ENCODE results near the gene TRIM8.

The TRIM8 gene

DNA sequence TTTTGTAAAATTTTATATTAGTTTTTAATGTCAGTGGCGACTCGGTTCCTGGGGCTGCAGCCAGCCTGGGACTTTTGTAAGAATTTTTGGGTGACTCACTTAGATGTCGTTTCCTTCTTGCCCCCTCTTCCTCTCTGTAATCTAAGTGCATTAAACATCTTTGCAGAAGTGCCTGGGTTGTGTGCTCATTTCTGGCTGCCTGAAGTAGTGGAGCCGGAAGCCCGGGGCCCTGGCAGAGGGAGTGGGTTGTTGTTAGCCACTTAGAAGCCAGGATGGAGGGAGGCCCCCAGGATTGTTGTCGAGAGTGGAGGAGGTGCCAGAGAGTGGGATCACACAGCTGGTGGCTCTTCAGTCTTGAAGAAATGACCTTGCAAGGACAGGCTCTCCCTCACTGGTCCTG lies 11.0 kb upstream of the TRIM8 start:
- Histone ChIP-seq H3K27ac (ENCODE audit: low read depth, low read length) (no peak overlapping the region), H3K4me3 (ENCODE audit: low read depth, low read length) (no peak overlapping the region), H3K36me3 (ENCODE audit: control insufficient read depth, insufficient read depth, low read length) (no peaks in the 10 kb centered on the region), H3K9me3 (ENCODE audit: control insufficient read depth, insufficient read depth, low read depth, low read length) (no peaks in the 10 kb centered on the region), H3K27me3 (ENCODE audit: control insufficient read depth, insufficient read depth, low read length) (no peaks in the 10 kb centered on the region), H3K4me1 (ENCODE audit: control insufficient read depth, insufficient read depth, low read length) (peaks cover 56% of the 10 kb centered on the region), H3K9ac (ENCODE audit: low read length) (no peak overlapping the region)

DNA sequence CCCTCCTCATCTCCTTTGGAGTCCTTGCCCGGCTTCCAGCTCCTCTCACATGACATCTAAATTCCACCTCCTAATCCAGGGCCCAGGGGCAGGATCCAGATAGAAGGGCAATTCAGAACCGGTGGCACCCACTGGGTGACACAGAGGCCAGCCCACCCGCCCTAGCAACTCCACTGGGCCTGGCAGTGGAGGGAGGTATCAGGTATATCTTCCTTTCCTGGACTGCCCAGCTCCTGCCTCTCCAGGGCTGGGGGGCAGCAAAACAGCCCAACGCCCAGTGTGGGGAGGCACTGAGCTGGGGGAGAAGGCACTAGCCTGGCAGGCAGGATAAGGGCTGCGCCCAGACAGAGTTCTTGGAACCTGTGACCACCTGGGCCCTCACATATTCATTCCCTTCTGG lies 10.4 kb upstream of the TRIM8 start:
- H3K4me1 ChIP-seq (ENCODE audit: control insufficient read depth, insufficient read depth, low read length) = peaks cover 50% of the 10 kb centered on the region
- H3K36me3 ChIP-seq (ENCODE audit: control insufficient read depth, insufficient read depth, low read length) = no peaks in the 10 kb centered on the region
- no peaks in the 10 kb centered on the region for H3K9me3 ChIP-seq (ENCODE audit: control insufficient read depth, insufficient read depth, low read depth, low read length)
- no peak overlapping the region for H3K9ac ChIP-seq (ENCODE audit: low read length)
- H3K27ac ChIP-seq (ENCODE audit: low read depth, low read length) = no peak overlapping the region
- no peak overlapping the region for H3K4me3 ChIP-seq (ENCODE audit: low read depth, low read length)
- no peaks in the 10 kb centered on the region for H3K27me3 ChIP-seq (ENCODE audit: control insufficient read depth, insufficient read depth, low read length)

DNA sequence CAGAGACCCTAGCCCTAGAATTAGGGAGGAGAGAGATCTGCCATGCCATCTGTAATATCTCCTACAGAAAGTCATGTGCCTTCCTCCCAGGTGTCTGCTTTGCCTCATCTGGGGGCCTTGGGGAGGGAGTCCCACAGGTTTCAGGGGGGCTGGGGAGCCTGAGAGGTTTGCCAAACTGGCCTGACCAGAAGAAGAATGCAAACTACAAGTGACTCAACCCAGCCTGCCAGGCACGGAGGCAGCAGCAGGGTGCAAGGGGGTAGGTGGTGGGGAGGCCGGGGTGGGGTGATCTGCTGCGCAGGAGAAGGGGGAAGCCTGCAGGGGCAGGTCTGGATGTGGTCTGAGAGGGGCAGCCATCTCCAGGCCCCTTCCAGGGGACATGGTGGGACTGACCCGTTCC lies 9.6 kb upstream of the TRIM8 start:
- no peak overlapping the region for H3K9ac ChIP-seq (ENCODE audit: low read length)
- H3K36me3 ChIP-seq (ENCODE audit: control insufficient read depth, insufficient read depth, low read length) = no peaks in the 10 kb centered on the region
- no peaks in the 10 kb centered on the region for H3K9me3 ChIP-seq (ENCODE audit: control insufficient read depth, insufficient read depth, low read depth, low read length)
- no peak overlapping the region for H3K4me3 ChIP-seq (ENCODE audit: low read depth, low read length)
- no peak overlapping the region for H3K27ac ChIP-seq (ENCODE audit: low read depth, low read length)
- no peaks in the 10 kb centered on the region for H3K27me3 ChIP-seq (ENCODE audit: control insufficient read depth, insufficient read depth, low read length)
- peaks cover 43% of the 10 kb centered on the region for H3K4me1 ChIP-seq (ENCODE audit: control insufficient read depth, insufficient read depth, low read length)

DNA sequence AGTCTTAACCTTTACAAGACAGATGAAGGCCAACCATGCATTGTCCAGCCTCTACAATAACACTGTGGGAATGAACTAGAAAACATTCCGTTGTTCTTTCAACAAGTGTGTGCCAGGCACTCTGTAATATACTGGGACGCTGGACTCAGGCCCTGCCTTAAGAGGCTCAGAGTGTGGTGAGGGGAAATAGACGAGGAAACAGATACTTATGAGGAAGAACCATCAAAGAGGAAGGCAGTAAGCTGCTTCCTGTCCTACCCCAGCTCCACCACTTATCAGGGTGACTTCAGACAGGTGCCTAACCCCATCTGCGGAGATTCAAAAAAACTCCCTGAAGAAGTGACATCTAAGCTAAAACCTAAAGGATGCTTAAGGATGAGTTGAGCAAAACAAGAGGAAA lies 8.9 kb upstream of the TRIM8 start:
- H3K4me3 ChIP-seq (ENCODE audit: low read depth, low read length) = no peak overlapping the region
- H3K9ac ChIP-seq (ENCODE audit: low read length) = no peak overlapping the region
- no peaks in the 10 kb centered on the region for H3K27me3 ChIP-seq (ENCODE audit: control insufficient read depth, insufficient read depth, low read length)
- peaks cover 36% of the 10 kb centered on the region for H3K4me1 ChIP-seq (ENCODE audit: control insufficient read depth, insufficient read depth, low read length)
- no peaks in the 10 kb centered on the region for H3K36me3 ChIP-seq (ENCODE audit: control insufficient read depth, insufficient read depth, low read length)
- no peak overlapping the region for H3K27ac ChIP-seq (ENCODE audit: low read depth, low read length)
- H3K9me3 ChIP-seq (ENCODE audit: control insufficient read depth, insufficient read depth, low read depth, low read length) = no peaks in the 10 kb centered on the region

DNA sequence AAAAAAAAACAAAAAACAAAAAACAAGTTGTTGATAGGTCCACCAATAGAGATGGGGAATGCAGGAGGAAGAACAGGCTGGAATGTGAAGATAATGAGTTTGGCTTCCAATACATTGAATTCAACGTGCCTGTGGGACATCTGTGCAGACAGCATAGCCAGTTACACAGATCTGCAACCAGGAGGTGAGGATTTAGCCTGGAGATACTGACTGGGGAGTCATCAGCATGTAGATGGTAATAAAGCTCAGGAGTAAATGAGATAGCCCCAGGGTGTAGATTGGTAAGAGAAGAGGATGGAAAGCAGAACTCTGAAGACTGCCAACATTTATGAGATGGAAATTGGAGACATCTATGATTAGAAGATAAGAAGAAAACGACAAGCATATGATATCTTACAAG lies 4.7 kb upstream of the TRIM8 start:
- Histone ChIP-seq H3K9me3 (ENCODE audit: control insufficient read depth, insufficient read depth, low read depth, low read length) (no peaks in the 10 kb centered on the region), H3K27ac (ENCODE audit: low read depth, low read length) (no peak overlapping the region), H3K36me3 (ENCODE audit: control insufficient read depth, insufficient read depth, low read length) (no peaks in the 10 kb centered on the region), H3K27me3 (ENCODE audit: control insufficient read depth, insufficient read depth, low read length) (no peaks in the 10 kb centered on the region), H3K4me3 (ENCODE audit: low read depth, low read length) (no peak overlapping the region), H3K9ac (ENCODE audit: low read length) (no peak overlapping the region), H3K4me1 (ENCODE audit: control insufficient read depth, insufficient read depth, low read length) (peaks cover 8% of the 10 kb centered on the region; the same call in 1 of the 2 replicates)

DNA sequence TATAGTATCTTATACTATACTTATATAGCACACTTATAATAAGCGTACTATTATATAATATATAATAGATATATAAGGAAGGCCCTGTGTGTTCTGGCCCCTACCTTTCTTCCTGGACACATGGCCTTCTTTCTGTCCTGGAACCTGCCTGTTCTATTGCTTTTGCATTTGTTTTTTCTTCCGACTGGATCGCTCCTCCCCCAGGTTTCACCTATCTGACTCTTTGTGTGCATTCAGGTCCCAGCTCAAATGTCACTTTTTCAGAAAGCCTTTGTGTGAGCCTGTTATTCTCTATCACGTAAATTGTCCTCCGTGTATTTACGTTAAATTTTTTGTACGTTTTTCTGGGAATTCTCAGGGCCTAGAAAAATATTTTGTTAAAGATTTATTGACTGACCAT lies 2.9 kb upstream of the TRIM8 start:
- H3K9me3 ChIP-seq (ENCODE audit: control insufficient read depth, insufficient read depth, low read depth, low read length) = no peaks in the 10 kb centered on the region
- no peaks in the 10 kb centered on the region for H3K36me3 ChIP-seq (ENCODE audit: control insufficient read depth, insufficient read depth, low read length)
- H3K27ac ChIP-seq (ENCODE audit: low read depth, low read length) = no peak overlapping the region
- H3K9ac ChIP-seq (ENCODE audit: low read length) = no peak overlapping the region
- no peaks in the 10 kb centered on the region for H3K27me3 ChIP-seq (ENCODE audit: control insufficient read depth, insufficient read depth, low read length)
- H3K4me1 ChIP-seq (ENCODE audit: control insufficient read depth, insufficient read depth, low read length) = peaks cover 2% of the 10 kb centered on the region
- H3K4me3 ChIP-seq (ENCODE audit: low read depth, low read length) = peak overlapping the region; percentile 56

DNA sequence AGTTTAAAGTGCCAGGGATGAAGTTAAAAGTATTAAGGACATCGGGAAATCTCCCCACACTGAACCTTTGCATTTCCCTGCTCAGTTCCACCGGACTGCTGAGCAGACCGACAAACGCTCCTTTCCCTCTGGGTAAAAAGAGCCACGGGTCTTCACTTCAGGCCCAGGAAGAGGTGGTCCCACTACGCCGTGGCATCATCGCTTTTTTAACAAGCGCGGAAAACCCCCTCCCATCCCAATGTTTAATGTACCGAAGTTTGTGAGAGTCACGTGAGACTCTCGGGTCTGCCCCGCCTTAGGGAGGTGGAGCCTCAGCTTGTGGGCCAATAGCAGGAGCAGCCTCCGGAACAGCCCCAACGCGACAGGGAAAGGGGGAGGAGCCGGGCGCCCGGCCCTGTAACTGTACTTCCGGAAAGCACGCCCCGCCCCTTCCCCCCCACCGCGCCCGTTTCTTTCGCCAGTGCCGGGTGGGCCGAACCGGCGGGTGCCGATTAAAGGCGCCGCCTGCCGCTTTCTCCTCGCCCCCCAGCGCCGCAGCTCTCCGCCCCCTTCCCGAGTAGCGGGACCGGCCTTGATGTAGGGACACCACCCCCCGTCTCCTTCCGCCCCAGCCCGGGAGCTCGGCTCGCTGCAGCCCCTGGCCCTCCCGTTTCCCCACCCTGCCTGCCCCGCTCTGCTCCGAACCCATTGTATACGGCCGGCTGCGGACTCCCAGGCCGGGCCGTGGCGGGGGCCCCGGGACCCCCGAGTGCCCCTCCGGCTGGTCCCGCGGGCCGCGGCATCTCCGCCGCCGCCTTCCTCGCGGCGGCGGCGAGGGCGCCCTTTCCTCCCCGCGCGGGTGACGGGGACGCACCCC lies 2.2 kb upstream of the TRIM8 start:
- H3K4me1 ChIP-seq (ENCODE audit: control insufficient read depth, insufficient read depth, low read length) = peaks cover 9% of the 10 kb centered on the region
- peak overlapping the region; percentile 78 for H3K4me3 ChIP-seq (ENCODE audit: low read depth, low read length)
- H3K9me3 ChIP-seq (ENCODE audit: control insufficient read depth, insufficient read depth, low read depth, low read length) = no peaks in the 10 kb centered on the region
- H3K27ac ChIP-seq (ENCODE audit: low read depth, low read length) = peak overlapping the region; percentile 92; the same call in 1 of the 2 replicates
- no peaks in the 10 kb centered on the region for H3K36me3 ChIP-seq (ENCODE audit: control insufficient read depth, insufficient read depth, low read length)
- H3K27me3 ChIP-seq (ENCODE audit: control insufficient read depth, insufficient read depth, low read length) = no peaks in the 10 kb centered on the region
- H3K9ac ChIP-seq (ENCODE audit: low read length) = peak overlapping the region; percentile 84

DNA sequence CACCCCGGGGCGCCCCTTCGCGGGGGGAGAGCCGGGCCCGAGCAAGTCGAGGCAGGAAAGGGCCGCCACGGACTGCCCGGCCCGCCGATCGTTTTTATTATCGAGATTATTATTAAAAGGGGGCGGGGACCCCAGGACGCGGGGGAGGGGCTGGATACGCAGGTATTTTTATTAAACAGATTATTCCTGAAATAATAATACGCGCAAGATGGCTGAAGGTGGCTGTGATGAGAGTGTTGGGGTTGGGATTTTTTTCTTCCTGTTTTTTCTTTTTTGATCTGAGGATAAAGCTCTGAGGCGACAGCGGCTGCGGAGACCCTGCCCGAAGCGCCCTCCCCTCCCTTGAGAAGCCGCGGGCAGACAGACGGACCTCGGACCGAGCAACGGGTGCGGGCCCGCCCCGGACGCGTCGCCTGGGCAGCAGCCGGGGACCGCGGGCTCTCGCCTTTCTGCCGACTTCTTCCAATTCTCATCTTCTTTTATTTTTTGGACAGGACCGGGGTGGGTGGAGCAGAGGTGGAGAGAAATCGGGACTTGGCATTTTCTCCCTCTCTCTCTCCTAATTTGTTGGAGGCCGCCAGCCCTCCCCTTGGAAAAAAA lies 1.4 kb upstream of the TRIM8 start:
- H3K4me3 ChIP-seq (ENCODE audit: low read depth, low read length) = peak overlapping the region; percentile 78
- peak overlapping the region; percentile 92 for H3K27ac ChIP-seq (ENCODE audit: low read depth, low read length)
- peak overlapping the region; percentile 84 for H3K9ac ChIP-seq (ENCODE audit: low read length)
- no peaks in the 10 kb centered on the region for H3K27me3 ChIP-seq (ENCODE audit: control insufficient read depth, insufficient read depth, low read length)
- H3K4me1 ChIP-seq (ENCODE audit: control insufficient read depth, insufficient read depth, low read length) = peaks cover 16% of the 10 kb centered on the region
- no peaks in the 10 kb centered on the region for H3K9me3 ChIP-seq (ENCODE audit: control insufficient read depth, insufficient read depth, low read depth, low read length)
- no peaks in the 10 kb centered on the region for H3K36me3 ChIP-seq (ENCODE audit: control insufficient read depth, insufficient read depth, low read length)

DNA sequence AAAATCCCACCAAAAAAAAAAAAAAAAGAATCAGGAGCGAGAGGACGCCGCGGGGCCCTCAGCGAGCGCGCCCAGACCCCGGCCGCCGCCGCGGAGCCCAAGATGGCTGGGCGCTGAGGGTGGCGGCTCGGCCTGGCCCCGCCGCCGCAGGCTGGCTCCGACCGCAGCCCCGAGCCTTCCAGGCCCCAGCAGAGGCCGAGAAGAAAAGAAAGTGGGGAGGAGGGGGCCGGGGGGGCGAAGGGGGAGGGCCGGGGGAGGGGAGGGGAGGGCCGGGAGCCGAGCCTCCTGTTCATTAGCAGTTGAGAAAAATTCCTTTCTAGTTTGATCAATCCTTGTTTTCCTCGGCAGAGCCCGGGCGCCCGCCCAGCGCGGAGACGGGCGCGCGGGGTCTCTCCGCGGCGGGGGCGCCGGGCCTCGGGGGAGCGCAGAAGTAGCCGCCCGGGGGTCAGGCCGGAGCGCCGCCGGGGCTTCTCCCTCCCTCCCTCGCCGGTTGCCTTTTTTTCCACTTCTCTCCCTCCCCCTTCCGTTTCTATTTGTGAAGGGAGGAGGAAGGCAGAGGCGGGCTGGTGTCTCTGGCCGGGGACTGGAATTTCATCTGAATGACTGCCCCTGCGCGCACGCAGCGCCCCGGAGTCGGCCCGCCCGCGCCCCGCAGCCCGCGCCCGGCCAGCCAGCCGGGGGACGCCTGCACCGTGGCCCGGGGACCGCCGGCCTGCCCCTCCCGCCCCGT lies 778 bp upstream of the TRIM8 start:
- H3K4me1 ChIP-seq (ENCODE audit: control insufficient read depth, insufficient read depth, low read length) = peaks cover 23% of the 10 kb centered on the region
- no peaks in the 10 kb centered on the region for H3K9me3 ChIP-seq (ENCODE audit: control insufficient read depth, insufficient read depth, low read depth, low read length)
- peak overlapping the region; percentile 84 for H3K9ac ChIP-seq (ENCODE audit: low read length)
- 0 out of 2 replicates have a peak, but pooled peaks cover 4% of the 10 kb centered on the region for H3K36me3 ChIP-seq (ENCODE audit: control insufficient read depth, insufficient read depth, low read length)
- H3K4me3 ChIP-seq (ENCODE audit: low read depth, low read length) = peak overlapping the region; percentile 78
- H3K27me3 ChIP-seq (ENCODE audit: control insufficient read depth, insufficient read depth, low read length) = no peaks in the 10 kb centered on the region
- peak overlapping the region; percentile 92 for H3K27ac ChIP-seq (ENCODE audit: low read depth, low read length)

DNA sequence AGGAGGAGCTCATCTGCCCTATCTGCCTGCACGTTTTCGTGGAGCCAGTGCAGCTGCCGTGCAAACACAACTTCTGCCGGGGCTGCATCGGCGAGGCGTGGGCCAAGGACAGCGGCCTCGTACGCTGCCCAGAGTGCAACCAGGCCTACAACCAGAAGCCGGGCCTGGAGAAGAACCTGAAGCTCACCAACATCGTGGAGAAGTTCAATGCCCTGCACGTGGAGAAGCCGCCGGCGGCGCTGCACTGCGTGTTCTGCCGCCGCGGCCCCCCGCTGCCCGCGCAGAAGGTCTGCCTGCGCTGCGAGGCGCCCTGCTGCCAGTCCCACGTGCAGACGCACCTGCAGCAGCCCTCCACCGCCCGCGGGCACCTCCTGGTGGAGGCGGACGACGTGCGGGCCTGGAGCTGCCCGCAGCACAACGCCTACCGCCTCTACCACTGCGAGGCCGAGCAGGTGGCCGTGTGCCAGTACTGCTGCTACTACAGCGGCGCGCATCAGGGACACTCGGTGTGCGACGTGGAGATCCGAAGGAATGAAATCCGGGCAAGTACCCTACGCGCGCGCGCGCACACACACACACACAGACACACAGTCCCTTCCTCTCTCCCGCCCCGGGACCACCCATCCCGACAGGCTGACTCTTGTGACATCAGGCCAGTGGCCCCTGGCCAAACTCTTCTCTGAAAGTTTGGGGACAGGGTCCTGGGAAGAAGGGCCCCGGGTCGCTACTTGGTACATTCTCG lies 538 bp downstream of the TRIM8 start:
- no peaks in the 10 kb centered on the region for H3K27me3 ChIP-seq (ENCODE audit: control insufficient read depth, insufficient read depth, low read length)
- no peaks in the 10 kb centered on the region for H3K9me3 ChIP-seq (ENCODE audit: control insufficient read depth, insufficient read depth, low read depth, low read length)
- H3K4me3 ChIP-seq (ENCODE audit: low read depth, low read length) = peak overlapping the region; percentile 78
- H3K36me3 ChIP-seq (ENCODE audit: control insufficient read depth, insufficient read depth, low read length) = 0 out of 2 replicates have a peak, but pooled peaks cover 4% of the 10 kb centered on the region
- H3K4me1 ChIP-seq (ENCODE audit: control insufficient read depth, insufficient read depth, low read length) = peaks cover 36% of the 10 kb centered on the region
- H3K9ac ChIP-seq (ENCODE audit: low read length) = peak overlapping the region; percentile 75
- peak overlapping the region; percentile 58; the same call in 1 of the 2 replicates for H3K27ac ChIP-seq (ENCODE audit: low read depth, low read length)
